Amniotic epithelial cell (primary cell): ENCODE data around the gene NINJ1.

ENCODE experiments used
- DNase-seq: peaks from one replicate; pipeline ENCODE4 v3.0.0-alpha.2; 2010; ENCODE audit warnings: low read depth

The NINJ1 gene

DNA sequence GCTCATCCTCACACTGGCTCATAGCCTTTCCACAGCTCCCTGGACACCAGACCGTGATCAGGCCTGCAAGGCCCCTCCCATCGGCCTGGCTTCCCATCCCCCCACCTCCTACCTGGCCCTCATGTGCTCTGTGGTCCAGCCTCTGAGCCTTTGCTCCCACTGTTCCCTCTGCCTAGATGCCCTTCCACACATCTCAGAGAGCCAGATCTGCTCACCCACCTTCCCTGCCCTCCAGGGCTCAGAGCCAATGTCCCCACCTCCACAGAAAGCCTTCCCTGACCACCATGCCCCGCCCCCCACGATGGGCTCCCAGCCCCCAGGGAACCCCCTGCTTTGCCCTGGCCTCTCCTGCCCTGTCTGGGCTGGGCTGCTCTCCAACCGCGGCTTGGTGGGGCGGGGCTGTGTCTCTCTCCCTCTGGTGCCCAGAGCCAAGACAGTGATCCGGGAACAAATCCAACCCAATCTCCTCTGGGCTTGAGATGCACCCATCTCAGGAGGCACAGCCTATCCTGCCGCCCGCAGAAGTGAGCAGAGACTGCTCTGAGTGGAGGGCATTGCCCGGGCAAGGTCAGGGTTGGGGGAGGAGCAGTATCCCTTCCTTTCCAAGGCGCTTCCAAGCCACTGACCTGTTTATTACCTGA lies 1.6 kb downstream of the NINJ1 start:
- DNase-seq: peak; percentile 57

DNA sequence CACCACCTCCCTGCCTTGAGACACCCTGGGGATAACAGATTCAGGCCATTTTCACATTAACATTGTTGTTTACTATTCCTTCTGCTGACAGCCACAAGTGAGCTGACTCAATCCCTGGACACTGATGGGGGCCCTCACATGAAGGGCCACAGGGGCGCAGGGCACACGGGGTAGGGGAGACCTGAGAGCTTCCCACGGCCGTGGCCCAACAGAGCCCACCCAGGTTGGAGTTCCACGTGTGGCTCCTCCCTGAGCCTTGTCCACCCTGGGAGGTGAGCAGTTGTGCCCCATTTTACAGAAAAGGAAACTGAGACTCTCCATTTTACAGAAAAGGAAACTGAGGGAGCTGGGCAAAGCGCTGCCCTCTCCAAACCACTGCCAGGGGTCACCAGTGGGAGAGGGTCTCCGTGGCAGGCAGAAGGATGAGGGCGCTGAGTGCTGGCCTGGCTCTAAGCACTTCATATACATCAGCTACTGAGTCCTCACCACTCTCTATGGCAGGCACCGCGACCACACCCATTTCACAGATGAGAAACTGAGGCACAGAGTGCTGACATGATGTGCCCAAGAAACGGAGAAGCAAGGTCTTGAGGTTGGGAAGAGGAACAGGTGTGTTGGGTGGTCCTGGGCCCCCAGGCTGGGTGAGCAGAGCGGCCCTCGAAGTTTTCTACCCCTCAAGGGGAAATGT lies 2.3 kb downstream of the NINJ1 start:
- DNase-seq: no peak

DNA sequence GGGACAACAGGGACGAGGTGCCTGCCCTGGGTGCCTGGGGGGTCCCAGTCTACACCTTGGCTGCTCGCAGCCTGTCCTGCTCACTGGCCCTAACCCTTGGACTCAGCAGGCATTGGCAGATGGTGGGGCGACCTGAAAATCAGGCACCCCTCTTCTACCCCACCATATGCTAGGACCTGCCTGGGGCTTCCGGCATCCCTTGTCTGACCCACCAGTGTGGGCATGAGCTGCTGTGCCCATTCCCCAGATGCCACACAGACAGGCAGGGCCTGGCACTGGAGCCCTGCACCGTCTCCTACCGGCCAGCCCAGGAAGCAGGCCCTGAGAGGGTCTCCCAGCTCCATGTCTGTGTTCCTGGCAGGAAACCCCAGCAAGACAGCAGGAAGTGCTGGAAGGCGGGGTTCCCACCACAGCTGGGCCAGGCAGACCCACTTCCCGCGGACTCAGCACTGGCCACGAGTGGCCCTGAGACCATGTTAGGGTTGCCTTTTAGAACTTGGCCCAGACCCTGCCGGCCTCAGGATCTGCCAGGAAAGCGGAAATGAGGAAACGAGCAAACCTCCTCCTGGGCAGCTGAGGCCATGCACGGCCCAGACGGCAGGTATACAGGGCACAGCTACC lies 3.1 kb downstream of the NINJ1 start:
- no peak for DNase-seq

DNA sequence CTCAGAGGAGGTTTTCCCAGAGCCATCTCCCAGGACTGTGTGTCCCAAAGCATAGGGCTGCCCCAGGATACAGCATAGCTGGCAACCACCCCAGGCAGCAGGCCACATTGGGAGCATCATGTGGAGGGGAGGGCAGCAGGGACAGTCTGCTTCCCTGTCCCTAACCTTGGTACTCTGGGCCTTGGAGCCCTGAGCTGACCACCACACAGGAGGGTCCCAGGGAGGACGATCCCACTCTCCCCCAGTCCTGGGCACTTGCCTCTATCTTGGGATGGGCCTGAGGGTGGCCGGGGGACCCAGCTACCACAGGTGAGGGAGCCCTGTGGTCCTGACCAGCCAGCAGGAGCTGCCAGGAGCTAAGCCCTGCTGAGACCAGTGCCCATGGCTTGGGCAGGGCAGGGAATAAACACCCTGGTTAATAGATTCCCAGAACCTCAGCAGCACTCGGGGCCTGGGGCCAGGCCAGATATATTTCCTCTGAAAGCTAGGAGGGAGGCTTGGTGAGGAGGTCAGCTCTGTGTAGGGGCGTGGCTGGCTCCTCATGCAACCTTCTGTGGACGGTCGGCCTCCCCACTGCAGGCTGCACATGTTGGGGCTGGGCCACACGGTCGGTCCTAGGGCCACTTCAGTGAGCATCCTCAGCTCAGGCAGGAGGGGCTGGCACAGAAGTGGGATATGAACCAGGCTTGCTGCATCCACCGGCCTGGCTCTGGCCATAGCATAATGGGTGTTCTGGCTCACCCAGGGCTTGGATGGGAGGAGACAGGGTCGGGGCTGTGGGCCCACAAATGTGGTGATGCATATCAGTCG lies 4.2 kb downstream of the NINJ1 start:
- DNase-seq: no peak

DNA sequence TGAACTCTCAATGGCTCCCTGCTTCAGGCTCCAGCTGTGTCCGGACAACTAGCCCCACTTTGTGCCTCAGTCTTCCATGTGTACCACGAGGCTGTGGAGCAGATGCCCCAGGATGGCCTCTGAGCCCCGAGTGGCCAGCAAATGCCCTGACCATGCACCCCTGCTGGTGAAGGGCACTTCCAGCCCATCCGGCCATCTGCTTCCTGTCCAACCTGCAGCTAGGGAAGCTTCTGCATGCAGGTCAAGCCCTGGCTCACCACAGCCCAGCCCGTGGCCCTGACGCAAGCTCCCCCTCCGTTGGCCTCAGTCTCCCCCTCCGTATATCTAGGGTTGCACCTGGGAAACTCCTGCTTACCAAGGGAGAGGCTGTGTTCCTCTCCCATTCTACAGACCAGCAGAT lies 4.8 kb downstream of the NINJ1 start:
- DNase-seq: no peak

DNA sequence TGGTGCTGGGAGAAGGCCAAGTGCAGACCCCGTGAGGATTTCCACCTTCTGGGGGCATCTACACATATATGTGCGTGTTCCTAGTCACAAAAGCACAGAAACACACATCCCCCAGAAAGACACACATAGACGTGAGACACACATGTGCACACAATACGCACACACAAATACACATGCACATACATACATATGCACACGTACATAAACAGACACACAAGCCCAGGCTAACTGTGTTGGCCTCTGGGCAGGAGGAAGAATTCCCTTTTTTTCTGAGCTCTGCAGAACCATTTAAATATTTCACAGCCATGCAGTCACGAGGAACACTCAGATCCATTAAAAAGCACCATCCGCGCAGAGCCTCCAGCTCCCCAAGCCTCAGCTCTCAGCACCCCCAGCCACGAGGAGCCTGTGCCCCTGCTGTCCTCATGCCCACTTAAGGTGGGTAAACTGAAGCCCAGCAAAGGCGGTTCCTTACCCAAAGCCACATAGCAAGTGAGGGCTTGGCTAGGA lies 5.3 kb downstream of the NINJ1 start:
- DNase-seq: no peak

DNA sequence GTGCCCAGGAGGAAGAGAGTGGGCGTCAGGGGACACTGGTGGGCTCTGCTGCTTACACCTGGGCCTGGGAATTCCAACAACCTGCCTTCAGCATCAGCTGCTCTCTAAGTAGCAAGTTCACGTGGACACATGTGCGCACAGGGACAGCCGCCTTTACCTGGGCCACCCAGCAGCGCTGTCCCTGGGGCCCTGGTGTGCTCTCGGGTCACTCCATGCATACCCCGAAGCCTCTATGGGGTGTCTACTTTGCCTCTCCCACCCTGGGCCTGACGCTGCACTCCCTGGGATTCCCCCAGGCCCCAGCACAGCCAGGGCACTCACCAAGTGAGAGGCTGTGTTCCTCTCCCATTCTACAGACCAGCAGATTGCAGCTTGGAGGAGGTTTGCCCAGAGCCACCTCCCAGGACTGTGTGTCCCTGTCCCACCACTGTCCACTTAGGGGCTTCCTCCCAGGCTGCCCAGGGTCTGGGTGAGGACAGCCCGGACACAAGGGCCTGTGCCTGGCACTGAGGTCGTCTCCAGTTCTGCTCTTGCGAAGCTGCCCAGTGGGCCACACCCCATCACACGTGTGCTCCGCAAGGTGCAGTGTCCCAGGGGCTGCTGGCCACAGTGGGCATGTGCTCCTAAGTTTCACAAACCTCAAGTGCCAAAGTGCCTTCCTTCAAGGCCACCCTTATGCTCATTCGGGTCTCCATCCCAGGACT lies 5.9 kb downstream of the NINJ1 start:
- DNase-seq: no peak

DNA sequence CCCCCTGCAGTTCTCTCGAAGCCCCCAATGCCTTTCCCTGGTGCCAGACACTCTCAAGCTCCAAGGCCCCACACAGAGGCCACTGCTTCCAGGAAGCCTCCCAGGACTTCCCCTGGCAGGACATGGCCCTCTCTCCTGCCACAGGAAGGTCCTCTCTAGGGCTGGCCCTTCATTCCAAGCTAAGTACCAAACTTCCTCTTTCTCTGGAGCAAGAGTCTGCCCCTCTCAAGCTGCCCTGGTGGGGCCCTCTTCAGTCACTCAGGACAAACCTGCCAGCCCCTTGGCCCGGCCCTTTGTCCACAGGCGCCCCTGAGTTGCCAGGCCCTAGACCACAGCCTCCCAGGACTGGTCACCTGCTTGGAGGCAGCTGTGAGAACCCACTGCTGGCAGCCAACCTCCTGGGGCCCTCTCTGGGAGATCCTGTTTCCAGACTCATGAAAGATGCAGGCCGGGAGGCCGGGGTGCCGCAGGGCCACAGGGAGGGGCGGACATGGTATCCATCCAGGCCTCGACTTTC lies 6.6 kb downstream of the NINJ1 start:
- DNase-seq: peak; percentile 58

DNA sequence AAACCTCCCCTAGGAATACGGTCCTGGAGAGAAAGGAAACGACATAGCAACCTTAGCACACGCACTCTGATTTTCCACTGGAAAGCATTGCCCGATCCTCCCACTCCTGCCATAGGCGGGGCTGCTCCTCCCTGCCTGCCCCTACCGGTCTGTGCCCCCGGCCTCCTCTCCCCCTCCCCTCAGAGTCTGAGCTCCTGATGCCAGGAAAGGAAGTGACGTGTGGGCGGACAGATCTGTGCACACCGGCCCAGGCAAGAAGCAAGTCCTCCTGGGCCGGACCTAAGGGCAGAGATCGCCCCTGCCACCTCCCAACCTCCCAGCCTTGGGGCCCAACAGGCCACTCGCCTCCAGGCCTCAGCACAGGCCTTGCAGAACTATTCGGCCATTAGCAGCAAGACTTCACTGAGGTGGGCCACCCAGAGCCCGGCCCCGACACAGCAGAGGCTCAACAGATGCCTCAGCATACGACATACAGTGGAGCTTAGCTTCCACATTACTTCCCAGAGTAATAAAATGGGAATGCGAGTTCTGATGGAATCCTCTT lies 7.2 kb downstream of the NINJ1 start:
- DNase-seq: peak; percentile 55

DNA sequence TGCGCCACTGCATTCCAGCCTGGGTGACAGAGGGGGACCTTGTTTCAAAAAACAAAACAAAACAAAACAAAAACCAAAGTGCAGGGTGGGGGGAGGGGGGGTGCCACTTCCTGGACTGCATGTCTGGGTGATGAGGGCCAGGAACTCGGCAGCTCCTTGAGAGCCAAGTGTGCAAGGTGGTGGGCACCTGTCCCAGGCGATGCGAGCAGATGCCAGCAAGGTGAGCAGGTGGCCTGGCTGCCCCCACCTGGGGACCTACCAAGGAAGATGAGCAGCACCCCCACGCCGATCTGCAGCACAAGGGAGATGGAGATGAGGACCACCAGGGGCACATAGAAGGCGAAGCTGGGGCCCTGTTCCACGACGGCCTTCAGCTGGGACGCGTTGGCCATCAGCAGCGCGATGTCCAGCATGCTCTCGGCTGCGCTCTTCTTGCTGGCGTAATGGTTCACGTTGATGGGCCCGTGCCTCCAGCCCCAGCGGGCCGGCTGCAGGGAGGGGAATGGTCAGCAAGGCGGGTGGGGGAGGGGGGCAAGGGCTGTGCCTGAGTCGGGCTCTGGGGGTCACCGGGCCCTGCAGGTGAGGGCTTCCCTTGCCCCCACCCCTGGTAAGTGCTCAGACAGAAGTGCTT lies 7.8 kb downstream of the NINJ1 start:
- no peak for DNase-seq

DNA sequence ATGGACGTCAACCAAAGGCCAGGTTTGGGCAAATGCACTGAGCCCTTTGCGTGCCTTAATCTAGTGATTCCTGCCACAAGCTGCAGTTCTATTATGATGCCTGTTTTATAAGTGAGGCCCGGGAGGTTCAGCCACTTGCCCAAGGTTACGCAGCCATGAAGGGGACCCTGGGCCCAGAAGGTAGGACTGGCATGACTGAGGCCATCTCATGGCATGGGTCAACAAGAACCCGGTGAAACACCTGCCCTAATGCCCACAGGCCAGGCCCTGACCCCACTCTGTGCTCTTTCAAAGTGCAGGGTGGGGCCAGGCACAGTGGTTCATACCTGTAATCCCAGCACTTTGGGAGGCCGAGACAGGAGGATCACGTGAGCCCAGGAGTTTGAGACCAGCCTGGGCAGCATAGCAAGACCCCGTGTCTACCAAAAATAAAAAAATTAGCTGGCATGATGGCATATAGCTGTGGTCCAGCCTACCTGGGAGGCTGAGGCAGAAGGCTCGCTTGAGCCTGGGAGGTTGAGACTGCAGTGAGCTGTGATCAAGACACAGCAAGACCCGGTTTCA lies 8.6 kb downstream of the NINJ1 start:
- no peak for DNase-seq

DNA sequence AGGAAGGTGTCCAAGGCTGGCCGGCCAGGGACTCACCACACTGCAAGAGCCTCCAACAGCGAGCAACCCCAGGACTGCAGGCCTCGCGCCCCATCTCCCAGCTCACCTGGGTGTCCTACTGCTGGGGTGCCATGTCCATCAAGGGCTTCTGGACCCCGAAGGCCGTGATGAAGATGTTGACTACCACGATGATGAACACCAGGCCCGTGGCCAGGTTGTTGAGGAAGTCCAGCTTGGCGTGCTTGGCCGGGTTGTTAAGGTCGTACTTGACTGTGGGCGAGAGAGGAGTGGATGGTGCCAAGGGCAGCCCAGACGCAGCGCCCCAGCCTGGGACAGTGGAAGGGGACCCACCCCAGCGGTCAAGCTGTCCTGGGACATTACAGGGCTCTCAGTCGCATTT lies 9.3 kb downstream of the NINJ1 start:
- DNase-seq: no peak

DNA sequence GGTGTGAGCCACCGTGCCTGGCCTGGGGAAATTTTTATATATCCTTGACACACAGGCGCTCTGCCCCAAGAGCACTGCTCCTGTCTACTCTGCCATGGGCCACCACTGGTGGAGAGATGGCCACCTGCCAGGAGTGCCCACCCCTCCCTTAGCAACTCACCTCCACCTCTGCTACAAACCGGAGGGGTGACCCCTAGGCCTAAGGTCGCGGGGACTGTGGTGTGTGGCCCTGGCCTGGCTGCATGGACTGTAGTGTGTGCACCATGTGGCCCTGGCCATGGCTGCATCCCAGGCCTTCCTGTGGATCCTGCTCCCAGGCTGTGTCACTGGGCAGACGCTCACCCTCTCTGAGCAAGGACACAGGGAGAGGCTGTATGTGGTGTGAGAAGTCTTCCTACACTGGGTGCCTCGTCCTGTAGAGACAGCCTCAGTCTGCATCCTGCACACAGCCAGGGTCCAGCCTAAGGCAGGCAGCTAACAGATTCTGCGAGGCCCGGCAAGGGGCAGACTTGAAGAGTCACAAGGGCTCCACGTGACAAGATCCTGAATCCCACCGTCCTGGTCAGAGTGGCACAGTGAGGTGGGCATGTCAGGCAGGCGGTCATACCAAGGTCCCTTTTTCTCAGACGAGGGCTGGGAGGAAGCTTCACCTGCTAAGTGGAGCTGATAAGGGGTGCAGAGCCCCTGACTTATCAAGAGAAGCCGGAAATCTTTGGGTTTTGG lies 10.3 kb downstream of the NINJ1 start:
- DNase-seq: no peak

DNA sequence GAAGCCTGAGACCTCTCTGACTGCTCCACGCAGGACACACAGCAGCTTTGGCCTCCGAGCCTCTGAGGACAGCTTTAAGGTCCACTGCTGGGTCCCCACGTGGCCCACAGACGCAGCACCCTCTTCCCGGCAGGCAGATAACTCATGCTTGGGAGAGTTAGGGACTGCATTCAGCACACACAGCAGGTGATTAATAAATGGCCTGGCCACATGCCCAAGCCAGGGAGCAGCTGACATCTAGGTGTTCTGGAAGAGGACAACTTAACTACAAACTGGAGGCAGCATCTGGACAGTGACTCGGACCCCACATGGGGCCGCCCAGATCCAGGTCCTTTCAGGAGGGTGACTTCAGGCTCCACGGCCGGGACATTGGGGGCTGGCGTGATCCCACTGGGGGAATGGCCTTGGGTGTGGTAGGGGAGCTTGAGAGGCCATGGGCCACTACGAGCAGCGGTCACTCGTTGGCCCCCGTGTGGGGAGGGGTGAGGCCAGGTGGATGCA lies 11.3 kb downstream of the NINJ1 start:
- DNase-seq: no peak

DNA sequence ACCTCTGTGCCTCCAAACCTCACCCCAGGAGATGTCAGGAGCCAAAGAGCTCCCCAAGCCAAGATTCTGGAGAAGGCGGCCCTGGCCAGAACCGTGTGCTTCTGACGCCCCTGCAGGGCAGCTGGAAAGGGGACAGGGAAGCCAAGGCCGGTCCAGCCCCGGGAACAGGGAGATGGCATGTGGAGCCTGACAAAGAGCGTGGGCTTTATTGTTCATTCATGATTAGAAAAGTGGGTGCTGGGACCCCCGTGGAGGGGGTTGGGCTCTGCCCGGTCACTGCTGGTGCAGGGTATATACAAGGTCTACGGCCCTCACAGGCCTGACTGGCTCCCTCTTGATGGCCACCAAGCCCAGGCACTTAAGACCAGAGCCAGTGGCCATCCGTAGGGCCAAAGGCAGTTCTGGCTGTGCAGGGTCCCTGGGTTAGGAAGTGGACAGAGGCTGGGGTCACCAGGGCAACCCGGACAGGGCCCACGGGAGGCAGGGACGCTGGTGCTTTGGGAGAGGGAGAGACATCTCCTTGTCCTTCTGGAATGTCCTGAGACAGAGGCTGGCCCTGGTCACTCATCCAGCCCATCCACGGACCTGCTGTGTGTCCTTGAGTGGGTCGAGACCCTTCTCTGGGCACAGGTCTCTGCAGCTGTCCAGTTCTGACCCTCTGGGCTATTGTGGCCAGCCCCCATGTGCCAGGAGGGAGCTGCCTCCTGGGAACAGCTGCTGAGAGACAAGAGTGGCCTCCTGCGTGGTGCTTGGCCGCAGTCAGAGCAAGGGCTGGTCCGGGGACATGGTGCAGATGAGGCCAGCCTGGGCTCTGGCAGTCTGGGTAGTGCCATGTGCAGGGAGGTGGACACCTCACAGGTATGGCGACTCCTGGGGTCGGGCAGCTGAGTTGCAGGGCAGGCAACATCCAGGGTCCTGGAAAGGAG lies 12.5 kb downstream of the NINJ1 start:
- no peak for DNase-seq

DNA sequence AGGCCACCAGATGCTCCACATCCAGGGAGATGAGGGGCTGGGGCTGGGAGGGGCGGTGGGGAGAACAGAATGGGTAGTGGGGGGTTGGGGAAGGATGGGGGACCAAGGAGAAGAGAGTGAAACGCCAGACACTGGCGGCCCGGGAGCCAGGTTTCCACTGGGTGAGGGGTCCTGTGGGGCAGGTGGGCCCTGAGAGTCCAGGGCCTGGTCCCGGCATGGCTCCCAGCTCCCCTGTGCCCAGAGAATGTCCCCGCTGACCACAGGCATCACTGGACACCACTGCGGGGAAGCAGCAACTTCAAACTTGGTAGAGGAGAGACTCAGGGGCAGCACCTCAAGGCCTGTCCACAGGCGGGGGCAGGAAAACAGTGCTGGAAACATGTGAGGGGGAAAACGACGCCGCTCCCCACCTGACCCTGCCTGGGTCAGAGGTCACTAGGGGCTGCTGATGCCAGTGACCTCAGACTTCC lies 13.2 kb downstream of the NINJ1 start:
- DNase-seq: no peak

DNA sequence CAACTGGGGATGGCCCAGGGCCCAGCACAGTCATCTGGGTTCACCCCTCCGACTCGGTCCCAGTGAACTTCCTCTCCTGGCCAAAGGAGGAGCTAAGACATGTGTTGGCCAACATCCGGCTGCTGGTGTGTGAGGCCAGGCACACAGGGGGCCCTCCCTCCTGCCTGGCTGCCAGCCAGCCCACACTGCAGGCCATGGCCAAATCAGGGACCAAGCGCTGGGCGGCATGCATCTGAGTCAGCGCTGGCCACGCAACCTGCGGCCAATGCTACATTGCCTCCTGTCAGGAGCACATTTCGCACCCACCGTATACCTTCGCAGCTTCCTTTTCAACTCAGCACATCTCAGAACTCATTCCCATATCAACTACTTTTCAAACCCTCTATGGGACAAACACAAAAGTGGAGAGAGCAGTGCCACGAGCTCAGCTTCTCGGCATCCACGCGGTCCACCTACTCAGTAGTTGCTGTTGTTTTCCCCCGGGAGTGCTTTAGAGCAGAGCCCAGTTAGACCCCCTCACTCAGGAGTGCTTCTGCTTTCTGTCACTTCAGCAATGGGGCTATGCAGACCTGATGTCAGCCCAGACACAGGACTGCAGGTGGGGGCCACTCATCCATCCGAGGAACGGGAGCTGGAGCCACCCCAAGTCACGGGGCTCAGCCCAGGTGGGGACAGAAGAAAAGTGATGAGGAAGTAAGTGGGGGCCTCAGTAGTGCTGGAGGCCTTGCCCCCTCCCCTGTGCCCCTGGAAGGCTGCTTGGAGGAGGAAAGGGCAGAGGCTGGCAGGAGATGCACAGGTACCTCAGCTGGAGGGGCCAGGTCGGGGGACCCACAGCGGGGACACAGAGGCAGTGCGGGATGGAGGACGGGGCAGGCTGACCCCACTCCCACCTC lies 13.9 kb downstream of the NINJ1 start:
- peak; percentile 97 for DNase-seq

DNA sequence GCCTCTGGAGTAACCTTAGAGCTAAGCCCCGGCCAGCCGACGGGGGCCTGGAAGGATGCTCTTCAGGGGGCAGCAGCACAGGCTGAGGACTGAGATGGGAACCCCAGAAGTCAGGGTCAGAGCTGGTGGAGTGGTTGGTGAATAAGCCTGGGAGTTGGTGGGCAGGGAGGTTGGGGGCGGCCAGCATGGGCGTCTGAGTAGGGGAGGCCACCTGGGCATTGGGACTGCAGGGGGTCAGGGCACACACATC lies 14.4 kb downstream of the NINJ1 start:
- DNase-seq: no peak
